GM19438 (cell line): Measurements from ENCODE around the gene SPATA22.
"Not testable (repeated sequence)": the region's sequence is repeated elsewhere in the genome, so short reads cannot be mapped to it uniquely, and the experiment has no call there.

Source experiments
- ATAC-seq: cut with Tn5 transposase; IDR thresholded peaks from one replicate; pipeline ENCODE4 v1.9.1; 2021; ENCODE audit warnings: low read depth; ENCODE audit not compliant: unreplicated experiment

SPATA22 gene

GRCh38 chr17:3475251-3475685, 3.6 kb upstream of the SPATA22 start:
- no peak for ATAC-seq

GRCh38 chr17:3474212-3474611, 2.6 kb upstream of the SPATA22 start:
- ATAC-seq: no peak

GRCh38 chr17:3472137-3472536, 518 bp upstream of the SPATA22 start:
- no peak for ATAC-seq

- no peak for ATAC-seq
Measured at GRCh38 chr17:3469529-3469928, 2.1 kb downstream of the SPATA22 start.

GRCh38 chr17:3466355-3466754, 5.3 kb downstream of the SPATA22 start:
- ATAC-seq: not testable (repeated sequence)

GRCh38 chr17:3448059-3448665, 23.5 kb downstream of the SPATA22 start:
- no peak for ATAC-seq

- ATAC-seq: no peak
Measured at GRCh38 chr17:3447625-3448024, 24.0 kb downstream of the SPATA22 start.

- ATAC-seq: no peak
Measured at GRCh38 chr17:3440451-3440850, 31.2 kb downstream of the SPATA22 start.

GRCh38 chr17:3438368-3438767, 33.3 kb downstream of the SPATA22 start:
- no peak for ATAC-seq

- ATAC-seq: no peak
Measured at GRCh38 chr17:3433741-3434140, 37.9 kb downstream of the SPATA22 start, which contains the start of gene OR1E2. OR1E2 (minus strand) TSS chr17:3433841; CDS start chr17:3433841, 0 bp downstream.

GRCh38 chr17:3433215-3433614, 38.4 kb downstream of the SPATA22 start:
- ATAC-seq: not testable (repeated sequence)

- no peak for ATAC-seq
Measured at GRCh38 chr17:3418222-3418621, 53.4 kb downstream of the SPATA22 start.

- no peak for ATAC-seq
Measured at GRCh38 chr17:3415610-3416009, 56.0 kb downstream of the SPATA22 start.

- not testable (repeated sequence) for ATAC-seq
Measured at GRCh38 chr17:3412216-3412615, 59.4 kb downstream of the SPATA22 start.

- no peak for ATAC-seq
Measured at GRCh38 chr17:3411070-3411469, 60.5 kb downstream of the SPATA22 start, which contains the start of gene OR3A3. OR3A3 (plus strand) TSS chr17:3411370.

GRCh38 chr17:3403856-3404255, 67.8 kb downstream of the SPATA22 start:
- not testable (repeated sequence) for ATAC-seq

GRCh38 chr17:3401786-3402185, 69.8 kb downstream of the SPATA22 start:
- no peak for ATAC-seq

GRCh38 chr17:3400055-3400454, 71.6 kb downstream of the SPATA22 start:
- ATAC-seq: no peak

GRCh38 chr17:3398310-3398709, 73.3 kb downstream of the SPATA22 start, which contains the start of gene OR1E1:
OR1E1 (minus strand) TSS chr17:3398410; CDS start chr17:3398410, 0 bp downstream.
- no peak for ATAC-seq

- ATAC-seq: not testable (repeated sequence)
Measured at GRCh38 chr17:3397801-3398200, 73.8 kb downstream of the SPATA22 start.
